GM18870 (cell line): Measurements from ENCODE around the gene CNOT6.
A peak's percentile ranks its signal among the peaks of the same experiment; 100 is the strongest.
"Not testable (repeated sequence)": the region's sequence is repeated elsewhere in the genome, so short reads cannot be mapped to it uniquely, and the experiment has no call there.

ENCODE experiments used
- ATAC-seq: cut with Tn5 transposase; IDR thresholded peaks from one replicate; pipeline ENCODE4 v1.9.1; 2021; ENCODE audit warnings: moderate library complexity; ENCODE audit not compliant: unreplicated experiment

CNOT6 gene

DNA sequence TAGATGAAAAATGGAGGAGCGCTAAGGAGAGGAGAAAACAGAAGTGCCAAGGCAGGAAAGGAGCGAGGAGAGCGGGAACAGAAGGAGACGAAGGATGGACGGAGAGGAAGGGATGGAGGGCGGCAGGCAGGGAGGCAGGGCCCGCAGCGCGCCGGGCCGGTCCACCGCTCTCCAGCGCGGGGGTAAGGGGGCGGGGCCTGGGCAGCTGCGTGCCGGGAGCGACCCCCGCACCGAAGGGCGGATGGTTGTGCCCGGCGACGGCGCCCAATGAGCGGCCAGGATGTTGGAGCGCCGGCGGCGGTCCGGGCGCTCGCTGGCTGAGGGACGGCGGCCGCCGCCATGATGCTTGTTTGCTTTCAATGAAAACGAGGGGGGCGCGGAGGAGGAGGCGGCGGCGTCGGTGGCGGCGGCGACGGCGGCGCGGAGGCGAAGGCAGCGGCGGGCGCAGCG lies at the start of gene CNOT6:
Gene CNOT6, plus strand, starts transcription at position 320 of the 450 bp plus-strand sequence. CDS start 34,898 bp downstream, outside the sequence.
- peak; percentile 59 for ATAC-seq

GRCh38 chr5:180454752-180455151 lies 39.4 kb upstream of the CNOT6 start:
- no peak for ATAC-seq

GRCh38 chr5:180455872-180456271 lies 38.3 kb upstream of the CNOT6 start:
- no peak for ATAC-seq

DNA sequence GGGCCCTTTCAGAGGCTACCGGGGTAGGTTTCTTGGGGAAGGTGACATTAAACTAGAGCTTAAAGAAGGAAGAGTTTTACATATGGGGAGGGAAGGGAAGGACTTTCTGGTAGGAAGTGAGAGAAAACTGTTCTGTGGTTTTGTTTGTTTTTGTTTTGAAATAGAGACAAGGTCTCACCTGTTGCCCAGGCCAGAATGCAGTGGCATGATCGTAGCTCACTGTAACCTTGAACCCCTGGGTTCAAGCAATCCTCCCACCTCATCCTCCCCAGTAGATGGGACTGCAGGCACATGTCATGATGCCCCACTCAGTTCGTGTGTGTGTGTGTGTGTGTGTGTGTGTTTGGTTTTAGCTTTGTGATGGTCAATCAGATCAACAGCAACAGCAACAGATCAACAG lies 37.4 kb upstream of the CNOT6 start:
- ATAC-seq = no peak

GRCh38 chr5:180458852-180459673 lies 35.1 kb upstream of the CNOT6 start:
- not testable (repeated sequence) for ATAC-seq

- ATAC-seq = not testable (repeated sequence)
These were observed 34.5 kb upstream of the CNOT6 start for GRCh38 chr5:180459674-180460142.

DNA sequence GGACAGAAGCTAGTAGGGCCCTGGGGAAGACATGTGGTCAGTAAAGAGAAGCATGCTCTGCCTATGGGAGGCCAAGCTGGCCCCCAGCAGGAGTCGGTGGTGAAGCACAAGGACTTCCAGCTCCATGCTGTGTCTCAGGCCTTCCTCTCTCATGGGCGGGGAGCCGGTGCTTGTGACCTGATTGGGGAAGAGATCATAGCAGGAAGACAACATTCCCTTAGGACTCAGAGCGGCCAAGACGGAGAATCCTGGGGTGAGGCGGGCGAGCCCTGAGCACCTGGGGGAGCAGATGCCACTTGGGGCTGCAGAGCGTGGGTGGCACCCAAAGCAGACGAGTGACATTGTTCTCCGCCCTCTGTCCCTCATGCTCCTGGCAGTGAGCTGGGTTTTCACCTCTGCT lies 33.3 kb upstream of the CNOT6 start:
- ATAC-seq = no peak

DNA sequence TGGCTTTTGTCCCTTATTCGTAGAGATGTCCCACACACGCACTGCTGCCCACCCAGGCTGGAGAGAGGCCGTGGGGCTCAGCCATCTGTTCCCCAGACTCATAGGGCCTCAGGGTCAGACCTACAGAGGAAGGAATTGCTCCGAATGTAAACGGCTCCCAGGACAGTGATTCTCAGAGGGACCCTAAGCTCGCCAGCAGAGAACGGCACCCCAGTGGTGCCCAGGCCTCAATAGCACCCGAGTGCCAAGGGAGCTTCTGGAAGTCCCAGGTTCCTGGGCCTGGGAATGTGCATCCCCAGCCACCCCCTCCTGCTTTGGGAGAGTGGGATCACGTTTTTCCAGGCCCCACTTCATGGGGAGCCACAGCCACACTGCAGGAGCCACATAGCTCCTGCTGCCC lies 32.9 kb upstream of the CNOT6 start:
- ATAC-seq = no peak

GRCh38 chr5:180463216-180463900 lies 30.8 kb upstream of the CNOT6 start:
- ATAC-seq = no peak

DNA sequence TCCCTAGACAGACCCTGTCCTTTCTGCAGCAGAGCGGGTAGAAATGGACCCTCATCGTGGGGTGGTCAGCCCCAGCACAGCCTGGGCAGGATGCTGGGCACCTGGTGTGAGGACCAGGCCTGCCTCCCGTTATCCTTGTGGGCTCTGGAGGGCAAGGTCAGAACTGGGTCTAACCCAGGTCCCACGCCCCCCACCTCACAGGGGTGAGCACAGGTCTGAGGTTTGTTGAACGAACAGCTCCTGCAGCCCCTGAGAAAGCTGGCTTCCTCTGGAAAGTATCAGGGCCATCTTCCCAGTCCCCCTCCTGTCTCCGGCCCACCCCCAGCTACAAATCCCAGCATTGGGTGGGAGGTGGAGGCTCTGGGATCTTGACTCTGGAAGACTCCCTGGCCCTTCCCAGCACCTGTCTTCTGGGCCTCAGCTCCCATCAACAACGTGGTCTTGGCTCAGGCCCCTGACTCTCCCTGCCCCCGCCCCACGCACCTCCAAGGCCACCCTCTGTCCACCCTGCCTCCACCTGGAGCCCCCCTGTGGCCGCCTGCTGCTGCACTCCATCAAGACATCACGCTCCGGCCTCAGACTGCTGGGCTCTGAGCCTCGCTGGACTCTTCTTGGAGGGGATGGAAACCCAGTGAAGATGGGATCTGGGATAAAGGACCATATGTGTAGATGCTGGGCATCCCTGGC lies 30.1 kb upstream of the CNOT6 start:
- no peak for ATAC-seq

DNA sequence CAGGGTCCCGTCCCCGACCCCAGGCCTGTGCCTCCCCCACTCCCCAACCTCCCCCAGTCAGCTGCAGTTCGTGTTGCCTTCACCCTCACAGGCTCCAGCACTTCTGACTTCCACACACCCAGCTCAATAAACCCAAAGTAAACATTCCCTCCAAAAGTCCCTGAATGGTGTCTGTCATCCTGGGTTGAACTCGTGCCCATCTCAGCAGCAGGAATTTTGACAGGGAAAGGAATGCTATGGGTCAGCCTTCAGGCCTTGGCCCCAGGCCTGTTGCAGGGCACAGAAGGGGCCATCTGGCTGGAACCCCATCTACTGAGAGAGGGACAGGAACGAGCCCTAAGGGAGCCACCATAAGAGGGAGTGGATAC lies 29.6 kb upstream of the CNOT6 start:
- ATAC-seq = no peak

DNA sequence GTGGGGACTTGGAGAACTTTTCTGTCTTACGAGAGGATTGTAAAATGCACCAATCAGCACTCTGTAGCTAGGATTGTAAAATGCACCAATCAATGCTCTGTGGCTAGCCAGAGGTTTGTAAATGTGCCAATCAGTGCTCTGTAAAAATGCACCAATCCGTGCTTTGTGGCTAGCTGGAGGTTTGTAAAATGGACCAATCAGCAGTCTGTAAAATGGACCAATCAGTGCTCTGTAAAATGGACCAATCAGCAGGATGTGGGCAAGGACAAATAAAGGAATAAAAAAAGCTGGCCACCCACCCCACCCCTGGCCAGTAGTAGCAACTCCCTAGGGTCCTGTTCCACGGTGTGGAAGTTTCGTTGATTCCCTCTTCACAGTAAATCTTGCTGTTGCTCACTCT lies 29.1 kb upstream of the CNOT6 start:
- ATAC-seq = not testable (repeated sequence)

DNA sequence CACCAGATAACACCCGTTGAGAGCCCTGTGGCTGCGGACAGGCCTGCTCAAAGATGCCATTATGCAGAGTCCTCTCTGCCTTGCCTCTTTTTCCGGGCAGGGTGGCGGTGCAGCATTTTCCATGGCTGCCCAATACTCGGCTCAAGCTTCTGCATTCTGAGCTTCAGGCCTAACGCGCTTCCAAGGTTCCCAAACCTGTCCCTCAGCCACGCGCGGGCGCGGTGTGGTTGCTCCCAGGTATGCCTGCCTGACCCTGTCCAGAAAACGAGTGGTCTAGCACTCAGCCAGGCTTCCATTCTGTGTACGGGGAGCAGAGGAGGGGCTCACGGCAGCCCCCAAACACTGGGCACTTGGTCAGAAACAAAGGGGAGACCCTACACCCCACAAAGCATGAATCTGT lies 27.9 kb upstream of the CNOT6 start:
- no peak for ATAC-seq

DNA sequence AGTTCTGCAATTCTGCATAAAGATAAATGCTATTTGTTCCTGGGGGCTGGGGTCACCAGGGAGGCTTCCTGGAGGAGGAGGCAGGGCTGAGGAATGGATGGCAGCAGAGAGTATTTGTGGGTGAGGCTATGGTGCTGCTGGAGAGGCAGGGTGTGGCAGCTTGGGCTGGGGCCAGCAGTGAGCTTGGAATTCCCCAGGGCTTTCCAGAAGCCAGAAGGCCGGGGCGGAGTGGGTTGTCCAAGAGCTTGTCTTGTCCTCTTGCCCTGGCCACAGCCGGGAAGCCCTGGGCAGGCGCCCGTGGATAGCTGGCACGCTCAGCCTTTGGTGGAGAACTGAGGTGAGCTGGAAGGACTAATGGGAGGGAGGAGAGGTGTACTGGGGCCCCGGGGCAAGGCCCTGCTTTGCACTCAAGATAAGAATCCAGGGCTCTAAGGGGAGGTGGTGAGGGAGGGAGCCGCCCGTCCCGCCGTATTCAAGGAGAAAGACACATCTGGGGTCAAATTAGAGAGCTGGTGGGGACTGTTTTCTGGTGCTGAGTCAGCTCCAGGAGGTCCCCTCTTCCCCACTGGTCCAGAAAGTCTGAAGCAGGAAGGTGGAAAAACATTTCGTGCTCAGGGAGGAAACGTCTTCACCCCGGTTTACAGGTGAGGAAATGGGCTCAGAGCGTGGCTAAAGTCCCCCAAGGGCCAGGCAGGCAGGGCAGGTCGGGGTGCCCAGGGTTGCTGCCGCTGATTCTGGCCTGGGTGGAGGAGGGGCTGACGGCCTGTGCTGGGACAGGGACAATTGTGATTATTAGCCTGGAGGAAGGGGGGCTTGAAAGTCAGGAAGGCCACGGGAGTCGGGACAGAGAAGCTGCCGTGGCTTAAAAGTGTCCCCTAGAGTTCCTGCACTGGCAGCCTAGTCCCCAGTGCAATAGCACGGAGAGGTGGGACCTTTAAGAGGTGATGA lies 26.9 kb upstream of the CNOT6 start:
- ATAC-seq = no peak

DNA sequence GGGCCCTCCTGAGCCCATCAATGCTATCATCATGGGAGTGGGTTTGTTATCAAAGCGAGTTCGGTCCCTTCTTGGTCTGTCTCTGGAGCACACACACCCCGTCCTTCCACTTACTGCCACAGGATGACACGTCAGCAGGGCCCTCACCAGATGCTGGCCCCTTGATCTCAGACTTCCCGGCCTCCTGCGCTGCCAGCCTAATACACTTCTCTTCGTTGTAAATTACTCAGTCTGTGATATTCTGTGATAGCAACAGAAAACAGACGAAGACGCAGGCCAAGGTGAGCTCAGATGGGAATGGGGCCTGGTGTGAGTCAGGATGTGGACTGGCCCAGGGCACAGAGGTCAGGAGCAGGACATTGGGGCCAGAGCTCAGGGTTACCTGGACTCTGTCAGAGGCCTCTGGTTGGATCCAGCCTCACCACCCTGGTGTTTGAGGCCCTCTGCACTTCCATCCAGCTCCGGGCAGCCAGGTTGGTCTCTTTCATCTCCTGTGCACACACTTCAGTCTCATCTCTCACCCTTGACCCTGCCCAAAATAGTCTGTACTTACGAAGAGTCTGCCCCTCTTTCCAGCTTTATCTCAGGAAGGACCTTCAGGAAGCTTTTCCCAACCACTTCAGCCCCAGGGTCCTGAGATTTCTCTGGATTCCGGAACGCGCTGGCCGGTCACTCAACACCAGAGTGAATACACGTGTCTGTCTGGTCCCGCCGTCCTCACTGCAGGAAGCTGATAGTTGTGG lies 26.0 kb upstream of the CNOT6 start:
- ATAC-seq = no peak

GRCh38 chr5:180468732-180469585 lies 25.2 kb upstream of the CNOT6 start:
- no peak for ATAC-seq

- no peak for ATAC-seq
These were observed 24.7 kb upstream of the CNOT6 start for GRCh38 chr5:180469586-180469865.

GRCh38 chr5:180469866-180470265 lies 24.3 kb upstream of the CNOT6 start:
- ATAC-seq = no peak

- ATAC-seq = no peak
These were observed 23.8 kb upstream of the CNOT6 start for GRCh38 chr5:180470361-180470760.
